ENCODE data around the gene GPRC5D.

GPRC5D gene

GRCh38 chr12:12997156-12997555, 45.2 kb upstream of the GPRC5D start:
- H3K36me3 ChIP-seq (ENCODE audit: insufficient read depth): no peaks in the 10 kb centered on the region
- H3K4me2 ChIP-seq: no peak overlapping the region
- H3K79me2 ChIP-seq (ENCODE audit: insufficient read depth, low read depth): no peaks in the 10 kb centered on the region
- H3K9ac ChIP-seq: no peak overlapping the region
- H3K27me3 ChIP-seq (ENCODE audit: insufficient read depth, low read depth): no peaks in the 10 kb centered on the region
- H3K4me3 ChIP-seq (IDR thresholded peaks at IDR 0.05; ENCODE audit: insufficient read depth, low read depth, low read length): no peak overlapping the region
- no peak for TF ChIP-seq CTCF (conservative IDR thresholded peaks at IDR 0.05; ENCODE audit: low read depth, low read length)
- H4K20me1 ChIP-seq (ENCODE audit: insufficient read depth): no peaks in the 10 kb centered on the region
- H2AFZ ChIP-seq (ENCODE audit: low read depth): no peak overlapping the region
- peaks cover 4% of the 10 kb centered on the region for H3K4me1 ChIP-seq (ENCODE audit: low read depth, poor library complexity, severe bottlenecking)
- no peak overlapping the region for H3K27ac ChIP-seq

GRCh38 chr12:12996209-12996608, 44.2 kb upstream of the GPRC5D start:
- Histone ChIP-seq H3K4me3 (IDR thresholded peaks at IDR 0.05; ENCODE audit: insufficient read depth, low read depth, low read length) (no peak overlapping the region), H3K9ac (no peak overlapping the region), H3K79me2 (ENCODE audit: insufficient read depth, low read depth) (no peaks in the 10 kb centered on the region), H2AFZ (ENCODE audit: low read depth) (no peak overlapping the region), H4K20me1 (ENCODE audit: insufficient read depth) (no peaks in the 10 kb centered on the region), H3K4me2 (no peak overlapping the region), H3K4me1 (ENCODE audit: low read depth, poor library complexity, severe bottlenecking) (peaks cover 4% of the 10 kb centered on the region), H3K27ac (no peak overlapping the region), H3K27me3 (ENCODE audit: insufficient read depth, low read depth) (no peaks in the 10 kb centered on the region), H3K36me3 (ENCODE audit: insufficient read depth) (no peaks in the 10 kb centered on the region)
- no peak for TF ChIP-seq CTCF (conservative IDR thresholded peaks at IDR 0.05; ENCODE audit: low read depth, low read length)

- no peak overlapping the region for H3K4me2 ChIP-seq
- no peak overlapping the region for H3K9ac ChIP-seq
- H3K79me2 ChIP-seq (ENCODE audit: insufficient read depth, low read depth): no peaks in the 10 kb centered on the region
- no peaks in the 10 kb centered on the region for H3K27me3 ChIP-seq (ENCODE audit: insufficient read depth, low read depth)
- no peaks in the 10 kb centered on the region for H3K36me3 ChIP-seq (ENCODE audit: insufficient read depth)
- peaks cover 4% of the 10 kb centered on the region for H3K4me1 ChIP-seq (ENCODE audit: low read depth, poor library complexity, severe bottlenecking)
- H3K4me3 ChIP-seq (IDR thresholded peaks at IDR 0.05; ENCODE audit: insufficient read depth, low read depth, low read length): no peak overlapping the region
- no peak overlapping the region for H3K27ac ChIP-seq
- no peaks in the 10 kb centered on the region for H4K20me1 ChIP-seq (ENCODE audit: insufficient read depth)
- TF ChIP-seq CTCF (conservative IDR thresholded peaks at IDR 0.05; ENCODE audit: low read depth, low read length): no peak
- H2AFZ ChIP-seq (ENCODE audit: low read depth): no peak overlapping the region
Measured at GRCh38 chr12:12995088-12995487, 43.1 kb upstream of the GPRC5D start.

GRCh38 chr12:12993367-12993766, 41.4 kb upstream of the GPRC5D start:
- Histone ChIP-seq H3K79me2 (ENCODE audit: insufficient read depth, low read depth) (no peaks in the 10 kb centered on the region), H3K4me3 (IDR thresholded peaks at IDR 0.05; ENCODE audit: insufficient read depth, low read depth, low read length) (no peak overlapping the region), H3K9ac (no peak overlapping the region), H3K4me1 (ENCODE audit: low read depth, poor library complexity, severe bottlenecking) (peaks cover 4% of the 10 kb centered on the region), H3K36me3 (ENCODE audit: insufficient read depth) (no peaks in the 10 kb centered on the region), H4K20me1 (ENCODE audit: insufficient read depth) (no peaks in the 10 kb centered on the region), H3K4me2 (no peak overlapping the region), H3K27me3 (ENCODE audit: insufficient read depth, low read depth) (no peaks in the 10 kb centered on the region), H2AFZ (ENCODE audit: low read depth) (no peak overlapping the region), H3K27ac (no peak overlapping the region)
- no peak for TF ChIP-seq CTCF (conservative IDR thresholded peaks at IDR 0.05; ENCODE audit: low read depth, low read length)

Data from KMS-11 (cell line).